GM20000 (cell line): ENCODE data around the gene PKD2L2.
"Not testable (repeated sequence)": the region's sequence is repeated elsewhere in the genome, so short reads cannot be mapped to it uniquely, and the experiment has no call there.

Experiments used
- DNase-seq: peaks from one replicate; pipeline ENCODE4 v3.0.0; 2012; ENCODE audit warnings: low spot score
- TF ChIP-seq, protein P1 (sequence below): IDR thresholded peaks from 2 replicates; pipeline ENCODE4 v1.5.1; 2012; ENCODE audit warnings: mild to moderate bottlenecking, control low read depth; ENCODE audit errors: extremely low read depth, missing control alignments

The PKD2L2 gene

DNA sequence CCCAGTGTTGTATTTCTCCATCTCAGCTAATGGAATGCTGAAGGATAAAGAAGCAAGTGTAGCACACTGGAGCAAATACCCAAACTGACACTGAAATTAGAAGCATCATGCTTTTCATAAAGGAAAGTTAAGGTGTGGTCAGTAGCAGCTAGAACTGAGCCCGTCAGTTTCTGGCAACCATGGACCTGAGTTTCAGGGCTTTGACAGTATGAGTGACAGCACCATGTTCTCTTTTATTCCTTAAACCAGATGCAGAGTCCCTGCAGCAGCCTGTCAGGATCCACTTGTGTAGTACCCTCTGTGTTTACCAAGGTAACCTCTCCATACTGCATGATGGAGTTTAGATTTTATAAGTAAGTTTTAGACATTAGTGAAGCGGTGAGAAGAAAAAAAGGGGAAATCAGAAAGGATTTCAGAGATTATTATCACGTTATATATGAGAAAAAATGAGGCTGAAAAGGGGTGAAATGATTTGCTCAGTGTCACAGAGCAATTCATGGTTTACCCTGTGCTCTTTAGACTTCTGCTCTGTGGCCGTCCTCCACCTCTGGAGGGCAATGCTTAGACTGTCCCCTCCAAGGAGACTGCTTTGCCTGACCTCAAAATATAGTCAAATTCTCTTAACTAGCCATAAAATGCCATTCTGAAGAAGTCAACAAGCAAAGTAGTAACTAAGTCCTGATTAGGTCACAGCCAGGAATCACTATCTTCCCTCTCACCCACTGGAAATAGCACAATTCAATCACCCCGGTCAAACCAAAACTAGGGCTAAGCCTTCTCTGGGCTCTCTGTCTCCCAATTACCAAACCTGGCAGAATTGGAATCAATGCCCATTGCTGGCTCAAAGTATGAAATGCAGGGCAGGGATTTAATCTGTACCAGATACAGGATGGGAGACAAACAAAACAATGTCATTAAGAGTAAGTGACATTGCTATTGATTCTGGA, 32.1 kb upstream of the PKD2L2 start:
- TF ChIP-seq, protein P1, sequence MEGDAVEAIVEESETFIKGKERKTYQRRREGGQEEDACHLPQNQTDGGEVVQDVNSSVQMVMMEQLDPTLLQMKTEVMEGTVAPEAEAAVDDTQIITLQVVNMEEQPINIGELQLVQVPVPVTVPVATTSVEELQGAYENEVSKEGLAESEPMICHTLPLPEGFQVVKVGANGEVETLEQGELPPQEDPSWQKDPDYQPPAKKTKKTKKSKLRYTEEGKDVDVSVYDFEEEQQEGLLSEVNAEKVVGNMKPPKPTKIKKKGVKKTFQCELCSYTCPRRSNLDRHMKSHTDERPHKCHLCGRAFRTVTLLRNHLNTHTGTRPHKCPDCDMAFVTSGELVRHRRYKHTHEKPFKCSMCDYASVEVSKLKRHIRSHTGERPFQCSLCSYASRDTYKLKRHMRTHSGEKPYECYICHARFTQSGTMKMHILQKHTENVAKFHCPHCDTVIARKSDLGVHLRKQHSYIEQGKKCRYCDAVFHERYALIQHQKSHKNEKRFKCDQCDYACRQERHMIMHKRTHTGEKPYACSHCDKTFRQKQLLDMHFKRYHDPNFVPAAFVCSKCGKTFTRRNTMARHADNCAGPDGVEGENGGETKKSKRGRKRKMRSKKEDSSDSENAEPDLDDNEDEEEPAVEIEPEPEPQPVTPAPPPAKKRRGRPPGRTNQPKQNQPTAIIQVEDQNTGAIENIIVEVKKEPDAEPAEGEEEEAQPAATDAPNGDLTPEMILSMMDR, result no peak
- peak; percentile 7 for DNase-seq

DNA sequence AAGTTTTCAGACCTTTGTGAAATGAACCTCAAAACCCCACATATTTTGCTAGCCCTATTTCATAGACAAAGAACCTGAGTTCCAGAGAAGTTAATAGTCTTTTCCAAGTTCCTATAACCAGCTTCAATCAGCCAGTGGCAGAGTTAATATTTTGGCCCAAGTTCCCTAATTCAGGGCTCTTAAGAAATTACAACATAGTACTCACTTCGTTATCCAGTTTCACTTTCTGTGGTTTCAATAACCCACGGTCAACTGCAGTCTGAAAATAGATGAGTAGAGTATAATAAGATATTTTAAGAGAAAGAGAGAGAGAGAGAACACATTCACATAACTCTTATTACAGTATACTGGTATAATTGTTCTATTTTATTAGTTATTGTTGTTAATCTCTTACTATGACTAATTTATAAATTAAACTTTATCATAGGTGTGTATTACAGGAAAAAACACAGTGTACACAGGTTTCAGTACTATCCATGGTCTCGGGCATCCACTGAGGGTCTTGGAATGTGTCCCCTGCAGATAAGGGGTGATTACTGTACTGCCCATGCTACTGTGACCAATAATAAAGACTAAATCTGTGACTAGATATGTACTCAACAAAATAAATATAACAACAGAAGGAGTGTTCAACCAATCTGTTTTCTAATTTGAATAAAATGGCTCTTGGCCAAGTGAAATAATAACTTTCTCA, 30.9 kb upstream of the PKD2L2 start:
- TF ChIP-seq, protein P1, result no peak
- DNase-seq, result peak; percentile 39

DNA sequence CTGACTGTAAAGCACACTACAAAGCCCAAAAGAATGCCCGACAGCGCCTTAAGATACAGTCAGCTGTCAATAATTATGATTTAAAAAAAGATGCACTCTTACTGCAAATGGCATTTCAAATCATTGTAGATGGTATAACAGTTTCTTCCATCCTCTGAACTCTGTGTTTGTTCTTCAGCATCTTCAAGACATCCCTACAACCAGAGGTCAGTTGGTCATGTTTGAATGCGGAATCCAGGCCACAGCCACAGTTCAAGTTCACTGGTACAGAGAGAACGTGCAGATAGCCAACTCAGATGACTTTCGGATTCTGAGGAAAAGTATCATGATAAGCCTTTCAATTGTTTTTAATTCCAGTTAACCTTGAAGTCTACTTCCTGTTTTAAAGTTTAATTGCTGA, 30.3 kb upstream of the PKD2L2 start:
- no peak for DNase-seq

DNA sequence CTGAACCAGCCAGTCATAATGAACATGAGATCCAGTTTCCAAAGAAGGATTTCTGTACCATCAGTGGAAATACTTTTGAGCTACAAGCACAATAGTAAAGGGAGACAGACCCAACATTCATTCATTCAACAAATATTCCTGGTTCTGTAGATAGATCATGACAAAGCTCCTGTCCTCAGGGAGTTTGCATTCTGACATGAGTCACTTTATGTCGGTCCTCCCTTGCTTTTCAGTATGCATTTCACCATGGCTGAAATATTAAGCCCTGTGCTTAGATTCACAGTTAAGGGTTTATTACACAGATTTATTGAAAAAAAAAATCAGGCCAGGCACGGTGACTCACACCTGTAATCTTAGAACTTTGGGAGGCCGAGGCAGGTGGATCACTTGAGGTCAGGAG, 27.0 kb upstream of the PKD2L2 start:
- TF ChIP-seq, protein P1, result no peak
- no peak for DNase-seq

More for the DNA sequence above, 30.3 kb upstream of the PKD2L2 start:
- TF ChIP-seq, protein P1, result no peak

DNA sequence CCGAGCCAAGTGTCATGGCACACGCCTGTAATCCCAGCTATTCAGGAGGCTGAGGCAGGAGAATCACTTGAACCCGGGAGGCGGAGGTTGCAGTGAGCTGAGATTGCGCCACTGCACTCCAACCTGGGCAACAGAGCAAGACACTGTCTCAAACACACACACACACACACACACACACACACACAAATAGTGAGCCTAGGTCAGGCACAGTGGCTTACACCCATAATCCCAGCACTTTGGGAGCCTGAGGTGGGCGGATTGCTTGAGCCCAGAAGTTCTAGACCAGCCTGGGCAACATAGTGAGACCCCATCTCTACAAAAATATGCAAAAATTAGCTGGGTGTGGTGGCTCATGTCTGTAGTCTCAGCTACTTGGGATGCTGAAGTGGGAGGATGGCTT, 25.6 kb upstream of the PKD2L2 start:
- not testable (repeated sequence) for DNase-seq

DNA sequence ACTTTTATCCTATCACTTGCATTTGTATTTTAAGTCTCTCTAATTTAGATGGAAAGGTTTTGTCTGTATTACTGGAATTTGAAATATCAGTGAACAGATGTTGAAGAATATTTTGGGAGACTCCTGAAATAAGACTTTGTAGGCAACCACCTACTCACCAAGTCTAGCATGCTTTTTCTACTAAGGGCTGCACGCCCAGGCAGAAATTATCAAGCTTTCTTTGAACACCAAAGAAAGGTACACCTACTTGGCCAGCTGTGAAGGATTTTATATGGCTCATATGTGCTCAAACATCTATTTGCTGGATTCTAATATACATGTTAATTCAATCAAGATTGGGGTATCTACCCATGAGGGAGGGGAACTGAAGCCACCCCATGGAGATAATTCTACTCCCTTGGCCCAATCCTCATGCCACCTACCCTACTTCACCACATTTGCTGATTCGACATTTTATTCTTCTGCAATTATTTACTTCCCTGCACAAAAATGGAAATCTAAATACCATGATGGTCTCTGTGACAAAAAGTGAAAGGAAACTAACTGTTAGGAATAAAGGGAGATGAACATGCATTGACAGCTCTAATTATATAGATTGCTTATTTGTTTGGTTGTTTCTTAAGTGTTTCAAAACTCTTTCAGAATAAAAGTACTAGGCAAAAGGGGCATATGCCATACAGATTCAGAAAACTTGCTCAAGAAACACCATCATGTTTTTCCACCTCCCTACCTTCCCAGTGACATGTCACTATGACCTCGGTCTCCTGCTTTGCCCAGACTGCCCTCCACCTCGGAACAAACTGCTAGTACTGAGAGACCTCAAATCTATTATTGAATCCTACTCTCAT, 22.5 kb upstream of the PKD2L2 start:
- TF ChIP-seq, protein P1, result no peak
- no peak for DNase-seq

DNA sequence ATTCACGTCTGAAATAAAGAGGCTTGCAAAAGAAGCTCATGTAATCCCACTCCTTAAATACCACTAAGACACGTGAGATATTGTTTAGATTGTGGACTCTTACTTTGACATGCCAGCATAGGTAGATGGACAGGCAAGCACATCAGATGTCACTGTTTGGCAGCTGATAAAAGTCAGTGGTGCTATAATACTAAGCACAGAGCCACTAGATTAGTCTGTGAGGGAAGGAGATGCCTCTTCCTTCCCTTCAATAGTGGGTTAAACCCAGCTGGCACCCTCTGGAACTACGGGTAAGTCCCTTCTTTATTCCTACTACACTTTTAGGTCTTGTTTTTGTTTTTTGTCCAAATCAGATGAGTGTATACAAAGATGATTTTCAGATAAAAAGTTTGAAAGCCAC, 21.6 kb upstream of the PKD2L2 start, which contains the start of gene MYOT:
TSS of gene MYOT (plus strand) at position 197 of the 400 bp plus-strand sequence. CDS start 2,792 bp downstream, outside the sequence.
- TF ChIP-seq, protein P1, result no peak
- no peak for DNase-seq
